HG02798 (cell line): Measurements from ENCODE around the gene XPR1.

Source experiments
- ATAC-seq: cut with Tn5 transposase; IDR thresholded peaks from one replicate; pipeline ENCODE4 v1.9.1; 2021; ENCODE audit warnings: mild to moderate bottlenecking; ENCODE audit not compliant: unreplicated experiment, poor library complexity

XPR1 gene

GRCh38 chr1:180939073-180939710, 307.4 kb downstream of the XPR1 start:
- ATAC-seq: no peak

GRCh38 chr1:180939711-180940103, 307.9 kb downstream of the XPR1 start:
- no peak for ATAC-seq
